Mesendoderm (in vitro differentiated cells): ENCODE data around the gene FDX1.

Experiments
- DNase-seq: peaks from one replicate; pipeline ENCODE4 v3.0.0; 2013
- H2AK5ac ChIP-seq: 2 replicates; pipeline ENCODE4 v1.6.1; 2013; ENCODE audit warnings: low read length, inconsistent platforms
- H2BK120ac ChIP-seq: 2 replicates; pipeline ENCODE4 v1.6.1; 2013; ENCODE audit warnings: low read depth, mild to moderate bottlenecking, low read length, moderate library complexity, mixed read lengths
- H2BK15ac ChIP-seq: replicated peaks from 2 replicates; pipeline ENCODE4 v1.6.1; 2013; ENCODE audit warnings: low read depth, mild to moderate bottlenecking, moderate library complexity
- H2BK5ac ChIP-seq: 2 replicates; pipeline ENCODE4 v1.6.1; 2013; ENCODE audit warnings: low read length, inconsistent platforms
- H3K18ac ChIP-seq: 2 replicates; pipeline ENCODE4 v1.6.1; 2013; ENCODE audit warnings: mild to moderate bottlenecking, low read length, mixed read lengths
- H3K23ac ChIP-seq: one replicate; pipeline ENCODE4 v1.6.1; 2013; ENCODE audit warnings: low read length
- H3K27ac ChIP-seq: 2 replicates; pipeline ENCODE4 v1.5.1; 2013; ENCODE audit warnings: low read depth, mild to moderate bottlenecking, inconsistent platforms, low read length, moderate library complexity
- H3K27me3 ChIP-seq: 2 replicates; pipeline ENCODE4 v1.6.1; 2013; ENCODE audit warnings: low read length, control low read depth, mild to moderate bottlenecking, inconsistent platforms; ENCODE audit not compliant: insufficient read depth, poor library complexity
- H3K36me3 ChIP-seq: 2 replicates; pipeline ENCODE4 v1.6.1; 2013; ENCODE audit warnings: low read length, inconsistent platforms; ENCODE audit not compliant: control insufficient read depth, insufficient read depth
- H3K4ac ChIP-seq: one replicate; pipeline ENCODE4 v1.6.1; 2013; ENCODE audit warnings: low read depth, mild to moderate bottlenecking, low read length, moderate library complexity
- H3K4me1 ChIP-seq: 2 replicates; pipeline ENCODE4 v1.6.1; 2013; ENCODE audit warnings: low read depth, low read length, inconsistent platforms; ENCODE audit not compliant: control insufficient read depth
- H3K4me2 ChIP-seq: 2 replicates; pipeline ENCODE4 v1.6.1; 2013; ENCODE audit warnings: low read length
- H3K4me3 ChIP-seq: 2 replicates; pipeline ENCODE4 v1.5.1; 2013; ENCODE audit warnings: mild to moderate bottlenecking, low read length
- H3K56ac ChIP-seq: one replicate; pipeline ENCODE4 v1.6.1; 2013; ENCODE audit warnings: low read length
- H3K79me1 ChIP-seq: 2 replicates; pipeline ENCODE4 v1.6.1; 2013; ENCODE audit warnings: low read length, inconsistent platforms
- H3K79me2 ChIP-seq: 2 replicates; pipeline ENCODE4 v1.6.1; 2013; ENCODE audit warnings: mild to moderate bottlenecking, low read length; ENCODE audit not compliant: control insufficient read depth, insufficient read depth
- H3K9ac ChIP-seq: 2 replicates; pipeline ENCODE4 v1.6.1; 2013; ENCODE audit warnings: low read length, inconsistent platforms
- H4K5ac ChIP-seq: one replicate; pipeline ENCODE4 v1.6.1; 2013; ENCODE audit warnings: low read length
- H4K8ac ChIP-seq: one replicate; pipeline ENCODE4 v1.6.1; 2013; ENCODE audit warnings: low read depth, mild to moderate bottlenecking, control low read depth, low read length, moderate library complexity
- WGBS: extraction: QIAGEN DNeasy Blood & Tissue Kit; methylation state at CpG from one replicate; pipeline ENCODE4 v1.1.7; 2013; ENCODE audit warnings: low lambda C conversion rate, missing lambda C conversion rate; ENCODE audit not compliant: insufficient coverage; ENCODE audit errors: extremely low coverage; 5-methylcytosine and 5-hydroxymethylcytosine counted together

FDX1 gene

DNA sequence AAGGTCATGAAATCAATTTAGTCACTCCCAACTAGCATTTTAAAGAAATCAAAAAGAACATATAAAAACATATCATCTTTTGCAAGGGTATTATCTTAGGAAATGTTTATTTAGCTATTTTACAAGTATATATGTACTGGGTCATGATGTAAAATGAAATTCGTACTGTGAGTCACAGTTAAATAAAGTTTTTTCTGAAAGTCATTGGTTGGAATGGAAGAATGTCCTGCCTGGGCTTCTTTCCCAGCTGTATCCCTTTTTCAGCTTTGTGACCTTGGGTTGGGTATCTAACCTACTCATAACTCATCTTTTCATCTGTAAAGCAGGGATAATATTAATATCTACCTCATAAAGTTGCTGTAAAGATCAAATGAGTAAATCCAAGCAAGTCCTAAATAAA lies 15.7 kb downstream of the FDX1 start:
- H2AK5ac ChIP-seq: no peak overlapping the region
- H3K23ac ChIP-seq: no peak overlapping the region
- no peak overlapping the region for H3K27ac ChIP-seq
- H3K18ac ChIP-seq: no peak overlapping the region
- no peaks in the 10 kb centered on the region for H3K36me3 ChIP-seq
- H3K56ac ChIP-seq: no peak overlapping the region
- no peaks in the 10 kb centered on the region for H3K4me1 ChIP-seq
- H3K4me3 ChIP-seq: no peak overlapping the region
- H3K9ac ChIP-seq: no peak overlapping the region
- no CpG with 5 or more reads among the region's 1 CpG for WGBS
- H4K5ac ChIP-seq: no peak overlapping the region
- H4K8ac ChIP-seq: no peak overlapping the region
- H3K4ac ChIP-seq: no peak overlapping the region
- no peaks in the 10 kb centered on the region for H3K79me2 ChIP-seq
- no peak for DNase-seq
- H3K4me2 ChIP-seq: no peak overlapping the region
- H2BK120ac ChIP-seq: no peak overlapping the region
- no peak overlapping the region for H2BK5ac ChIP-seq
- peaks cover 2% of the 10 kb centered on the region for H3K79me1 ChIP-seq
- no peaks in the 10 kb centered on the region for H3K27me3 ChIP-seq
- no peak overlapping the region for H2BK15ac ChIP-seq

DNA sequence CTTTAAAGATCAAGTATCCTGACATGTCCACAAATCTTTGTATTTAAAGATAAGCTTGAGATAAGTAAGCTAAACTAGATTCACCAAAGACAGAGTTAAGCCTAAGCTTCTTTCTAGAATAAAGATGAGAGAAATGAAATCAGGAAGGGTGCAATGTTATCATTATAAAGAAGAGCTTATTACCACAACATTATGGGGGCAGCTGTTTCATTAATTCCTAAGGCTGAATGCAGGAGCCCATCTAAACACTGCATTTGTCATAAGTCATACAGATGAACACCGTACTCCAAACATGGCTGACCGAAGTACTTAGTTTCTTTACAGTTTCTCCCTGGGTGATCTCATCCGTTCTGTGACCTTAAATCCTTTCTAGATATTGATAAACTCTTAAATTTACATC lies 16.3 kb downstream of the FDX1 start:
- Histone ChIP-seq H3K9ac (no peak overlapping the region), H3K23ac (no peak overlapping the region), H2BK5ac (no peak overlapping the region), H4K5ac (no peak overlapping the region), H3K4me3 (no peak overlapping the region), H3K36me3 (no peaks in the 10 kb centered on the region), H3K79me1 (peaks cover under 1% of the 10 kb centered on the region), H3K4me2 (no peak overlapping the region), H3K27me3 (no peaks in the 10 kb centered on the region), H3K4me1 (no peaks in the 10 kb centered on the region), H3K18ac (no peak overlapping the region), H2AK5ac (no peak overlapping the region), H2BK120ac (no peak overlapping the region), H4K8ac (no peak overlapping the region), H2BK15ac (no peak overlapping the region), H3K56ac (no peak overlapping the region), H3K27ac (no peak overlapping the region), H3K79me2 (no peaks in the 10 kb centered on the region), H3K4ac (no peak overlapping the region)
- no CpG with 5 or more reads among the region's 3 CpGs for WGBS
- DNase-seq: no peak

DNA sequence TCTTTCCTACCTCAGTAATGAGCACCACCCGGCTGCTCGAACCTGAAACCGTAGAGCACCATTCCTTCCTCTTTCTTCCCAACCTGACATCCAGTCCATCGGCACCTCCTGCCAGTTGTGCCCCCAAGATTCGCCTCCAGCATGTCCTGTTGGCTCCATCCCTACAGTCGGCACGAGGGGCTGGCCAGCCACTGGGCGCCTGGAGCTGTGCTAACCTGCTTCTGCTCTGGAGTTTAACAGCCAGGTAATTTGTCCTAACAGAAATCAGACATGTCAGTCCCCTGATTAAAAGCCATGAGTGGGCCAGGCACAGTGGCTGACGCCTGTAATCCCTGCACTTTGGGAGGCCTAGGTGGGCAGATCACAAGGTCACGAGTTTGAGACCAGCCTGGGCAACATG lies 16.8 kb downstream of the FDX1 start:
- no peak overlapping the region for H3K18ac ChIP-seq
- no peaks in the 10 kb centered on the region for H3K27me3 ChIP-seq
- no peak overlapping the region for H3K4me3 ChIP-seq
- no peak overlapping the region for H3K9ac ChIP-seq
- no peaks in the 10 kb centered on the region for H3K4me1 ChIP-seq
- H4K5ac ChIP-seq: no peak overlapping the region
- no peak overlapping the region for H3K4me2 ChIP-seq
- no peaks in the 10 kb centered on the region for H3K36me3 ChIP-seq
- no peaks in the 10 kb centered on the region for H3K79me2 ChIP-seq
- no peak overlapping the region for H3K4ac ChIP-seq
- no peak overlapping the region for H3K23ac ChIP-seq
- no peak overlapping the region for H2AK5ac ChIP-seq
- H2BK120ac ChIP-seq: no peak overlapping the region
- H3K56ac ChIP-seq: no peak overlapping the region
- DNase-seq: no peak
- H3K79me1 ChIP-seq: no peaks in the 10 kb centered on the region
- H2BK5ac ChIP-seq: no peak overlapping the region
- no peak overlapping the region for H3K27ac ChIP-seq
- H2BK15ac ChIP-seq: no peak overlapping the region
- WGBS: no CpG with 5 or more reads among the region's 10 CpGs
- H4K8ac ChIP-seq: no peak overlapping the region

DNA sequence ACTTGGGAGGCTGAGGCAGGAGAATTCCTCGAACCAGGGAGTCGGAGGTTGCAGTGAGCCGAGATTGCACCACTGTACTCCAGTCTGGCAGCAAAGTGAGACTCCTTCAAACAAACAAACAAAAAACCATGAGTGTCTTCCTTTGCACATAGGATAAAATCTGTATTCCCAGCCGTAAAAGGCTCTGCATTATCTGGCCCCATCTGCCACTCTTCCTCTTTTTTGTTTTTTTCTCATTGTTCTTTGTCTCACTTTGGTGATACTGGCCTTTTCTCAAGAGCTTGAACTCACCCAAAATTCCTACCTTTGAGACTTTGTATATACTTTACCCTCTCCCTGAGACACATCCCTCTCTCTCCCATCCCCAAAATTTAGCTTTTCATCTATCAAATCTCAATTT lies 17.6 kb downstream of the FDX1 start:
- H3K9ac ChIP-seq: no peak overlapping the region
- WGBS: no CpG with 5 or more reads among the region's 4 CpGs
- no peak overlapping the region for H4K5ac ChIP-seq
- H3K79me2 ChIP-seq: no peaks in the 10 kb centered on the region
- H3K23ac ChIP-seq: no peak overlapping the region
- H2BK5ac ChIP-seq: no peak overlapping the region
- no peak overlapping the region for H4K8ac ChIP-seq
- no peaks in the 10 kb centered on the region for H3K27me3 ChIP-seq
- H3K27ac ChIP-seq: no peak overlapping the region
- H3K4me2 ChIP-seq: no peak overlapping the region
- no peak for DNase-seq
- no peak overlapping the region for H3K4me3 ChIP-seq
- H3K36me3 ChIP-seq: no peaks in the 10 kb centered on the region
- H2BK120ac ChIP-seq: no peak overlapping the region
- H3K4me1 ChIP-seq: no peaks in the 10 kb centered on the region
- H3K56ac ChIP-seq: no peak overlapping the region
- no peak overlapping the region for H2AK5ac ChIP-seq
- no peak overlapping the region for H2BK15ac ChIP-seq
- H3K18ac ChIP-seq: no peak overlapping the region
- no peaks in the 10 kb centered on the region for H3K79me1 ChIP-seq
- H3K4ac ChIP-seq: no peak overlapping the region

DNA sequence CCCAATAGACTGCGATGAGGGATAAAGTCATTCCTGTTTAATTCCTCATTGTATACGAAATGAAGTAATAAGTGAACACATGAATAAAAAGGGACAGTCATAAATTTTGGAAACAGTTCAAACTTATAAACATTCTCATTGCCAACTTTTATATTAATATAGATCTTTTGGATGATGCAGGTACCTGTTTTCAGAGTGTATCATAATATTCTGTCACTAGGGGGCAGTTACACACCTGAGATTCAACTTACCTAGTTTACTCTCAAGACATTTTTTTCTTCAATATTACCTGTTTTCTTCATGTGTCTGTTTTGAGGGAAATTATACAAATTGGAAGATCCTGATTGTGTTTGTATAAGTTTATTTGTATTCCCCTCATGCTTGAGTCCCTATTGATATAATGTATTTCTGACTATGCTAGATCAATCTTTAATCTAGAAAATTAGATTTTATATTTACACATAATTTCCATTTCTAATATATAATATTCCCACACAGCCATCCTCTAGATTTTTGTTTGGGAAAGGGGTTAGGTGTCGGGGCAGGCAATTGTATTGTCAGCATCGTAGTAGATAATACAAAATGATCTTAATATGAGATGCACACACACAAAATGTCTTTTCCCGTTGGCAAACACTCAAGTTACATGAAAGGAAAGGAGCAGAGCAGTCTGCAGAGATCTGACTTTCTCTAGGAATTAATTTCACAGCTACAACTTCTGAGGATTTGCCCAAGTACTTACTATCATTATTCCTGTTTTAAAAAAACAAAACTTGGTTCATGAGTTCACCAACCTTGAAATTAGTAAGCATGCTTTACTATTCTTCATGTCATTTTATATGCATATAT lies 18.4 kb downstream of the FDX1 start:
- no peak overlapping the region for H3K56ac ChIP-seq
- H4K8ac ChIP-seq: no peak overlapping the region
- H3K9ac ChIP-seq: no peak overlapping the region
- H3K4me1 ChIP-seq: no peaks in the 10 kb centered on the region
- no peaks in the 10 kb centered on the region for H3K79me2 ChIP-seq
- no peaks in the 10 kb centered on the region for H3K79me1 ChIP-seq
- no peak overlapping the region for H2AK5ac ChIP-seq
- H3K23ac ChIP-seq: no peak overlapping the region
- no peaks in the 10 kb centered on the region for H3K27me3 ChIP-seq
- H3K4me2 ChIP-seq: no peak overlapping the region
- H3K4ac ChIP-seq: no peak overlapping the region
- H3K27ac ChIP-seq: no peak overlapping the region
- no peak overlapping the region for H2BK5ac ChIP-seq
- no peak overlapping the region for H4K5ac ChIP-seq
- no peak overlapping the region for H3K4me3 ChIP-seq
- no peaks in the 10 kb centered on the region for H3K36me3 ChIP-seq
- no CpG with 5 or more reads among the region's 5 CpGs for WGBS
- H2BK15ac ChIP-seq: no peak overlapping the region
- H2BK120ac ChIP-seq: no peak overlapping the region
- H3K18ac ChIP-seq: no peak overlapping the region
- no peak for DNase-seq

DNA sequence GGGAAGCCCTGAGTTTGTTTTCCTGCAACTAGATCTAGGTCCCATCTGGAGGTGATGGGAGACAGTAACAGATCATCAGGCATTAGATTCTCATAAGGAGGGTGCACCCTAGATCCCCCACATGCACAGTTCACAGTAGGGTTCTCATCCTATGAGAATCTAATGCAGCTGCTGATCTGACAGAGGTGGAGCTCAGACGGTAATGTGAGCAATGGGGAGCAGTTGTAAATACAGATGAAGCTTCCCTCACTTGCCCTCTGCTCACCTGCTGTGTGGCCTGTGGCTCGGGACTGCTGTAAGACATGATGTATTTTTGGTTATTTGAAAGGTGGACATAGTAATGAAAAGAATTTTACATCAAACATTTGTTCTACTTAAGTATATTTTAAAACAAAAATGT lies 20.5 kb downstream of the FDX1 start:
- H4K8ac ChIP-seq: no peak overlapping the region
- WGBS: no CpG with 5 or more reads among the region's 2 CpGs

More for the DNA sequence above, 20.5 kb downstream of the FDX1 start:
- Histone ChIP-seq H3K4ac (no peak overlapping the region), H2BK120ac (no peak overlapping the region), H3K4me2 (no peak overlapping the region), H3K9ac (no peak overlapping the region), H2BK15ac (no peak overlapping the region), H3K18ac (no peak overlapping the region), H3K27me3 (no peaks in the 10 kb centered on the region), H2AK5ac (no peak overlapping the region), H3K27ac (no peak overlapping the region), H4K5ac (no peak overlapping the region), H3K36me3 (no peaks in the 10 kb centered on the region), H3K4me1 (no peaks in the 10 kb centered on the region), H3K23ac (no peak overlapping the region), H3K56ac (no peak overlapping the region), H3K4me3 (no peak overlapping the region), H3K79me2 (no peaks in the 10 kb centered on the region), H3K79me1 (no peaks in the 10 kb centered on the region), H2BK5ac (no peak overlapping the region)
- DNase-seq: no peak
